HG03457 (cell line): ENCODE results near the gene FCAMR.

Experiments used
- ATAC-seq: cut with Tn5 transposase; IDR thresholded peaks from one replicate; pipeline ENCODE4 v1.9.1; 2021; ENCODE audit warnings: moderate number of reproducible peaks; ENCODE audit not compliant: unreplicated experiment

FCAMR gene

DNA sequence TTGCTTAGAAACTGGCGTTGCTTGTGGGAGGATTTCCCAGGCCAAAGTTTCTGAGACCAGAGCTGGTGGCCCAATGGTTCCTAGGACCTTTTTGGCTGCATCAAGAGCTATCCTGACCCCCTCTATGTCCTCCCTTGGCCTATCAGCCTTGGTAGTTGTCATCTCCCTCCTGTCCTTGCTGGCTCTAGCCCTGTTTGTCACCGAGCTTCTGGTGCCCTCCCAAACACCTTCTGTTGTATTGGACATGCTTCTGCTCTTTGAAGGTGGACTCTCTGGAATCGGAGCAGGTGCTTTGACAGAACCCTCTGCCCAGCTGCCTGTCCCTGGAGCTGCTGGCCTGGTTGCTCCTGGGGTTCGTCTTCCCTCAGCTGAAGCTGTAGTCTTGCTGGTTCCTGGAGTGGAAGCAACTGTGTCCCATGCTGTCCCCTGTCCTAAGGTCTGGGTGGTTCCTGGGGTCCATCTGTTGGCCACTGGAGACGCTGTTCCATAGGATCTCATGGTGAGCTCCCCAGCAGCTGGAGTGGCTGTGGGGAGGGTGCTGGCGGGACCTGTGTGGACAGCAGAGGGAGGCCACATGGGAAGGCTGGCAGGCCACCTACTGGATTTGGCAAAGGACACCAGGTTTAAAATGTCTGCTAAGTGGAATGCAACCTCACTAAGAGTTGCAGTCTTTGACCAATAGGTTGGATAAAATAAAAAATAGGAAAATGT is 9.4 kb downstream of the FCAMR start:
- ATAC-seq = no peak

DNA sequence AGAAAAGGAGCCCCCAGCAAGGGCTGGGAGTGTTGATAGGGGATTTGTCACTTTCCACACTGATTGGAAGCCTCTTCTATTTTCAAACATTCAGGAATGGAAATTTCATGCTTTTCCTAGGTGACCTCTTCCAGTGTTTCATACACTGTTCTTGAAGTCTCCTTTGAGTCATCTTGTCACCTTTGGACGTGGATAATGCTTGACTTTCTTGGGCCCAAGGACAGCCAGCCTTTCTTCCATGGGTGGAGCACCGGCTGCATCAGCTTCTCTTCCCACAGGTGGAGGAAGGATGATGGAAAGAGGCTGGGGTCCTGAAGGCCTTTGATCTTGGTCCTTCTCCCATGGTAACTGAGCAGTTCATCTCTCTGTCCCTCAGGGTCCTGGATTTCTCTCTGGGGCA is 12.1 kb downstream of the FCAMR start:
- no peak for ATAC-seq

DNA sequence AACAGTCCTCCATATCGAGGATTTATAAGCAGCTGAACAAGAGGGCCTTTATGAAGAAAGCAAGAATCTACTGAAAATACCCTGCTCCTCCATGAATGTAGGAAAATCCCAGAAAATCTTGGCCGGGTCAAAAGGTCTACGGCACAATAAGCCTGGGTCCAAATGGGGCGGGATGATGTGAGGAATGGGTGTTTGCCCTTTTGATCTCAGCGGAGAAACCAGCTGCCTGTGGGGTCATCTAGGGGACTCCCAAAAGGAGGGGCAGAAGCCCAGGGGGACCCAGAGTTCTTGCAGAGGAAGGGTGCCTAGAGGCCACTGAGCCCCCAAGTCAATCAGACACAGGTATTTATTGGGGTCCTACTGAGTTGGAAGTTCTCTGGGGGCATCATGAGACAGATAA is 12.6 kb downstream of the FCAMR start:
- ATAC-seq = no peak

DNA sequence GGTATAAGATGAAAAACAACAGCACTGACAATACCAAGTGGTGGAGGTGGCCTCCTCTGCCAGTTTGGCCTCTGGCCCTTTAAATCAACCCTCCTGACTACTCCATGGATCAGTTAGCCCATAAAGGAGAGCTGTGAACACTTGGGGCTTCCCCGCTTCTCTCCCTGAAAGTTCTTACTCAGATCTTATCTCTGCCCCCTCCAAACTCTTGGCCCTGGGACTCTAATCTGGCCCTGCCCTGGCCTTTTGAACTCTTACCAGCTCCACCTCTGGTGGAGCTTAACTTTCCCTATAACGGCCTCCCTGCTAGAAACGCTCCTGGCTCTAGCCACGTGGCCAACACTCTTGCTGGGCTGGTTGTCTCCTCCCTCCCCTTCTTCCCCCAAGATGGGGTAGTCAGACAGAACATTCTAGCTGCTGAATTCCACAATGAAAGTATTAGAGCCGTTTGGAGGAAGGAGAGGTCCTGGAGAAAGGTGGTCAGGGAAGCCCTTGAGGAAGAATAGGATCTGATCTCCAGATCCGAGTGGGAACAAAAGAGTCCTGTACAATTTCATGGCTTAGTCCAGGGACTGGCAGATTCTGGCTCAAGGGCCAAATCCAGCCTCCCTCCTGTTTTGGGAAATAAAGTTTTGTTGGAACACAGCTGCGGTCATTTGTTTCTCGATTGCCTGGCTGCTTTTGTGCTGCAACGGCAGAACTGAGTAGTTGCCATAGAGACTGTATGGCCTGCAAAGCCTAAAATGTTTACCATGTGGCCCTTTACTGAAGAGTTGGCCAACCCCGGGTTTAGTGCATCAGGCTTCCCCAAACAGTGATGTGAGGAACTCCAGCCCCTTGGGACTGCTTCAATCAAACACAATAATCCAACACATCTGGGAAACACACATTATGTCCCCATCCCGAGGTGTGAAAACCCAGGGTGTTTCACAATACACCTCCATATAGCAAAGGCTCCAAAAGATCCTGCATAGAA is 14.5 kb downstream of the FCAMR start:
- ATAC-seq = no peak

DNA sequence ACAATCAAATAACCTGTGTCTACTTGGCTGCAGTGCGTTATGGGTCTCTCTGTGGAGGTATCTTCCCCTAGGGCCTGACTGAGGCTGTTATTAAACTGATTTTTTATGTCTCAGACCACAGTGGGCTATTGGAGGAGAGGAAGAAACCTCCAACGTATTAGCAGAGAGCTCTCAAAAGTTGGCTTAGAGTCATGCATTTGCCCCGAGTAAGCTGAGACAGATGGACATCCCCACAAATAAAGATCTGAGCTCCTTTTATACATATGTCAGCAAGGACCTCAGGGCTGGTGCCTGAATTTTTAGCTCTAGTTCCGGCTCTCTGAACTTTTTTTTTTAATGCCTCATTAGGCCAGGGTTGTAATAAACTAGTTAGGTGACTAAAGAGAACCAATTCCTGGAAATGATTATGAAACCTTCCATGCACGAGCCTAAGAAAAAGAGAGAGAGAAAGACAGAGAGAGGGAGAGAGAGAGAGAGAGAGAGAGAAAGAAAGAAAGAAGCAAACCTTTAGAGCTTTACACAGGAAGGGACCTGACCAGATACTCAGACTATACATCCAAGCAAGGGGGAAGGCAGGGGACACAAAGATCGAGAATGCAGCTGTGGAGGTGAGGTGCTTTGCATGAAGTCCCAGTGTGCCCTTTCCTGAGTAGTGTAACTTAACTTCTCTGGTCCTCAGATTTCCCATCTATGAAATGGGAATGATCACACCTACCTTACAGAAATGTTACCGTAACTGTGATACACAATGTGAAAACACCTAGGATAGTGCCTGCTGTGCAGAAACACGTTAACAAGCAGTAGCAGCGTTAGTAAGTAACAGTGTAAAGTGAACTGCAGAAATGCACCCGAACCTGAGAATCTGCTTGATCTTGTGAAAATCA is 15.6 kb downstream of the FCAMR start:
- ATAC-seq = no peak

DNA sequence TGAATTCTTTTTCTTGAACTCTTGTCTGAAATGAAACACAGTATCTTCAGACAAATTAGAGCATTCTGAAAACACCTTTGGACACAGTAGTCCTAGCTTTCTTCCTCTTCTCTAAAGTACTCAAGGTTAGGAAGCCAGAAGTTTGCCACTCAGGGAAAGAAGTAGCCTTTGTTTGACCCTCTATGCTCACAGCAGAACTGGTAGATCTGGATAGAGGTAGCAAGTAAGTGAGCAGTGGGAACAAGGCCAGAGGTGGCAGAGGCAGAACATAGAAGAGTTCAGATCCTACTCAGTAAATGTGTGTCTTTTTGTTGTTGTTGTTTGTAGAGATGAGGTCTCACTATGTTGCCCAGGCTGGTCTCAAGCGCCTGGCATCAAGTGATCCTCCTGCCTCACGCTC is 16.6 kb downstream of the FCAMR start:
- no peak for ATAC-seq

DNA sequence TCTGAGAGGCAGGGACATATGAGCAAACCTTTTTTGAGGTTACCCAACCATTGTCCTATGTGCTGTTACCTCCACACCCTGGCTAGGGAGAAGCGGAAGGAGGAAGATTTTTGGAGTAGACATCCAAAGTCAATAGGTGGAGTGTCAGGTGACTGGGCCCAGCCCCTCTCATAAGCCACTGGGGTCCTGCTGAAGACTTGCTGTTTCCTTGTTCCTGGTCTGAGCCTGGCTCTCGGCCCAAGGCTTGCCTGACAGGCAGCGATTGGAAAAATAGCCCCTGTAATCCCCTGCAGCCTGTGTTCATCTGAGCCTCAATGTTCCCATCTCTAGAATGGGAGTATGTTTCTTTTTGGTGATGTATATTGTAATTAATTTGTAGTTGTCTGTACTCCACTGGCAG is 17.1 kb downstream of the FCAMR start:
- ATAC-seq = no peak

DNA sequence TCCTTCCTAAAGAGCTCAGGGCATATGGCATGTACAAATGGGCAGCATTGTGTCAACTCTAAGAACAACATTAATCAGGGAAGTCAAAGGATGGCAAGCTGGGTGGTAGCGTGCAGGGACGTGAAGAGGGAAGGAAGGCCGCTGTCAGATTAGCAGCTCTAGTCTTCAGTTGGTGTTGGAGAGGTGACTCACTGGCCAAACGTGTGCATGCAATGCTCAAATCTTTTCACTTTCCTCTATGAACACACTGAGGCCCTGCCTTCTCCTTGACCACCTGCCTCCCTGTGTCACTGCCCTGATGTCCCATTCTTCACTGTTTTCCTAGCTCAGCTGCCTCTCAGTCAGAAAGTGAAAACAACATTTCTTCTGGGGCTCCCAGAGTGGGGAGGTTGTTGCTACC is 18.1 kb downstream of the FCAMR start:
- ATAC-seq = no peak

DNA sequence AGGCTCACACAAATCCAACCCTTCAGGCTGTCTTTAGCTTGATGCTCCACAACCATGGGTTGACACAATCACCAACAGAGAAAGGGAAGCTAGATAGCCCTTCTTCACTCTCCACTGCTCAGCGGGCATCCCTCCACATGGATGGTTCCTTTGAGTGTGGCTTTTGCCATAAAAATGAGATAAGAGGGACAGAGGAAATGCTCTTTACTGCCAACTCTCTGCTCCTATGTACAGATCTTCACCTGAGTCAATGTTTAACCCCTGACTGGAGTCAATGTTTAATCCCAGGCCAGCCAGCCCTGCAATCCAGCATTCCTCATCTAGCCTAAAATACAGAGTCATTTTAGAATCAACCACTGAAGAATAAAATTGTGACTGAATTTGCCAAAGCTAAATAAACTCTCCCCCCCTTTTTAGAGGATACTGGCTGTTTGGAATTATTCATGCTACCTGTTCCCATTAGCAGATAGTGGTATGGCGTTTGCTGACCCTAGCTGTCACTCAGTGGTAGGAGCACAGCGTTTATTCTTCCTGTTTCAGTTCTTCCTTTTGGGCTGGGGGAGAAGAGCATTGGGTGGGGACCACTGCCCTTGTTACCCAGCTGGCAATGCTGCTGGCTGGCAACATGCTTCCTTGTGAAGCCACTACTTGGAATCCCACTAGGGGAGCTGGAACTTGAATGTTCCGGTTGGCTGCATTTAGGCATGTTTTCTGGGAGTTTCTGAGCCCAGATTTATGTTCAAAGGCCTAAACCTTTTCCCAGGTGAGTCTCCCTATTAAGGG is 18.8 kb downstream of the FCAMR start:
- no peak for ATAC-seq

DNA sequence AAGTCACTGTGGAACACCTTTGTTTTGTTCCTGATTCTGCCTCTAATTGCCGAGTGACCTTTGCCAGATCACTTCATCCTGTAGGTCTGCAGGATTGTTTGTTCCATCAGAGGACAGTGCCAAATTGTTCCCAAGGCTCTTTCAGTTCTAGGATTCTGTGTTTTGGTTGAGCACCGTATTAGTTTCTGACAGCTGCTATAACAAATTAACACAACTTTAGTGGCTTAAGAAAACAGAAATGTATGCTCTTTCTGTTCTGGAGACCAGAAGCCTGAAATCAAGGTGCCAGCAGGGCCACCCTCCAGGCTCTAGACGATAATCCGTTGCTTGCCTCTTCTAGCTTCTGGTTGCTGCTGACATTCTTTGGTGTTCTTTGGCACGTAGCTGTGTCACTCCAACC is 20.6 kb downstream of the FCAMR start:
- no peak for ATAC-seq

DNA sequence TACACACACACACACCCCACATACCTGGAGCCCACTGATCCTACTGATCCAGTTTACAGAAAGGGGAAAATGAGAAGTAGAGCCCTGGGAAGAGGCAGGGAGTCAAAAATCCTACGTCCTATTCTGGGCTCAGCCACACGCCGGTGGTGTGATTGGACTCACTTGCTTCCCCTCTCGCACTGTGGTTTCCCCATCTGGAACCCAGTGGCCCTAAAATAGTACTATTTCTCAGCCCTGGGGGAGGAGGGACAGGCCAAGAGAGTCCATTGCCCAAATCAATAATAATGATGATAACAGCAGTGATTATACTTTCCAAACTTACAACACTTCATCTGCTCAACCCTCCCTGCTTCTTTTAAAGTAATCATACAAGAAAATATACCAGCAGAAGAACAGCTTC is 21.1 kb downstream of the FCAMR start:
- no peak for ATAC-seq

DNA sequence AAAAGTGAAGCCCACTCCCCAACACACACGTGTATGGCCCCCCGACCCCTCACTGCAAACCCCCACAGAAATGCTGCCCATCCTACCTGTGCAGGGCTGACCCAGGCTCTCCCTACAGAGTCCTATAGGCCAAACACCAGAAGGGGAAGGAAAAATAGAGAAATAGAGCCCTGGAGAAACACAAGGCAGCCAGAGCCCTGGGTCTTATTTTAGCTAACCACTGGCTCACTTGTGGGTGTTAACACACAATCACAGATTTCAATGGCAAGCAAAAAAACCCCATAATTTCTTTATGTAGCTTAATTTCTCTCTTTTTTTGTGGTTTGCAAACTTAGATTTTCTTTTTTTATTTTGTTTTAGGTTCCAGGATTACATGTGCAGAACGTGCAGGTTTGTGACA is 23.0 kb downstream of the FCAMR start:
- no peak for ATAC-seq

DNA sequence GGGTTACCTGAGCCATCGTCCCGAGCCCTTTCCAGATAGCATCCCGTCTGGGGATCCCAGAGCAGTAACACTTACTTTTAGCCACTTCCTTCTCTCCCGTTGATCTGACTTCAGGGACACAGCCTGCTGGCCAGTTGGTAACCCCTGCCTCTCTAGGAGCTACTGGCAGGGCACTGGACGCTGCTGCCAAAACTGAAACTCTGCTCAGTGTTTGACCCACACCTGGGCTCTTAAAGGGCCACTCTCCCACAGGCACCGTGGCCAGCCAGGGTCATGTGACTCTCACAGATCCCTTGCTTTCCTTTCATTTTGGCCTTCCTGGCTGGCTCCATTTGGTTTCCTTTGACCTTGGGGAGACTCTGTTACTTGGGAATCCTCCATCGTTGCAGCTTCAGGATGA is 24.0 kb downstream of the FCAMR start, which contains the start of gene PIGR:
TSS of gene PIGR (minus strand) at position 206 of the 400 bp plus-strand sequence. CDS start 5,935 bp downstream, outside the sequence.
- no peak for ATAC-seq

DNA sequence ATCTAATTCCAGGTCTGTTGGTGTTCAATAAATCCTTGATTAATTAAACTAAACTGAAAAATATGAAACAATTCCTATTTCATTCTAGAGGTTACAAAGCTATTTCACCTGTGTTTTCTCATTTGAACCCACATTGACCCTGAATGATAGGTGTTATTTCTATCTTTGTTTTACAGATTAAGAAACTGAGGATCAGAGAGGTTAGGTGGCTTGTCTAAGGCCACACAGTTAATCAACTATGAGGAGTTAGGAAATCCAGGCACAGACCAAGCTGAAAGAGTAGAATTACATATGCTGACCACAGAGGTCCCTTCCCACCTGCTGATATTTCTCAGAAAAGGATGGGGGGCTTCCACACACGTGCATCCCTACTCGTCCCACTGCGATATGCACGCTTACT is 24.5 kb downstream of the FCAMR start:
- ATAC-seq = no peak

DNA sequence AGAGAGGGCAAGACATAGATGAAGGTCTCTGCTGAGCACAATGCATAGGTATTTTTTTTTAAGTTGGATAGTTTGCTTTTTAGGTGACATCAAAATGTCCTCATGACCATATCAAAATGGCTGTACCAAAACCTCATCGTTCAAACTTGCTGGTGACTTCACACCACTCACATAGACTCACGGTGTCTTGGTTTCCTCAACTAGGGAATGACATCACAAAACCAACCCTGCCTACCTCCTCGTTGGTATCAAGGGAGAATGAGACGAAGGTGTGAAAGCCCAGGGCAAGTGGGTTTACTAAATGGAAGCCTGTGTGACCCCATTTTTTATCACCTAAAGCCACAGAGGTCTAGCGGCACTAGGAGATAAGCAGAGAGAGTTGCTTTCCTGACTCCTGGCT is 25.6 kb downstream of the FCAMR start:
- ATAC-seq = no peak

DNA sequence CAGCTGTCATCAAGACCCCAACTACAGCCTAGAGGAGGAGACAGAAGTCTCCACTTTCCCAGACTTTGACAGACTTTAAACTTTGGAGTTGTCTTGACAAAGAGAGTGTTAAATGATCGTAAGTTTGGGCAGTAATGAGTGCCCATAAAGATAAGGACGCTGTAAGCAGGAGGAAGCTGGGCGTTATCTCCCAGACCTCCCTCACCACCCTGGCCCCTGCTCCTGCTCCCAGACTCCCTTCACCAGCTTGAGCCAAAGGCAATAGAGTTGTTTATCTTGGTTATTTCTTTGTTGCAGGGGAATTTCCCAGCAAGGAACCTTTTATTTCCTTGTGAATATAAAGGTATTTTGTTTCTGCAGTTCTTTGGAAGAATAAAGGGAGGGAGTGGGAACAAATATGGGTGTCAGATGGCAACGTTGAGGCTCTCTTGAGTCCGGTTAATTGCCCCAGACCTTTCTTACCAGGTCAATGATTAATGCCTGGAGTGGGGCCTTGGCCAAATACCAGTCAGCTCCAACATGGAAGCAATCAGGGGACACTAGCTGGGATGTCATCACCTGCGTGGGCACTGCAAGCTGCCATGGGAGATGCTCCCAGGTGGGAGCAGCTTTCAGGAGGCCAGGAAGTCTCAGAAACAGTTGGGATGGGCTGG is 28.4 kb downstream of the FCAMR start:
- no peak for ATAC-seq

DNA sequence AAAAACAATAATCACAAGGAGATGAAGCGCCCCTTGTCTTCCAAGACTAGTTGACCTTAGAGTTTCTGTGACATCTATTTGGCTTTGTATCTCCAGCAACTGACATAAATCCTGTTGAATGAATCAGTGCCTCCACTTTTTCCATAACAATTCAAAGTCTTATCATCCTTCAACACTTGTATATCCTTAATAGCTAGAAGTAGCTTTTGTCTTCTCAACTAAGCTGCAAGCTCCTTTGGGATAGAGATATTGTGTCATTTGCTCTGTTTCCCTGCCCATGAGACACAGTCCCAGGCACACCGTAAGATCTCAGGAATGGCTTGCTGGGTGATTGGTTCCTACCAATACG is 29.7 kb downstream of the FCAMR start:
- no peak for ATAC-seq

DNA sequence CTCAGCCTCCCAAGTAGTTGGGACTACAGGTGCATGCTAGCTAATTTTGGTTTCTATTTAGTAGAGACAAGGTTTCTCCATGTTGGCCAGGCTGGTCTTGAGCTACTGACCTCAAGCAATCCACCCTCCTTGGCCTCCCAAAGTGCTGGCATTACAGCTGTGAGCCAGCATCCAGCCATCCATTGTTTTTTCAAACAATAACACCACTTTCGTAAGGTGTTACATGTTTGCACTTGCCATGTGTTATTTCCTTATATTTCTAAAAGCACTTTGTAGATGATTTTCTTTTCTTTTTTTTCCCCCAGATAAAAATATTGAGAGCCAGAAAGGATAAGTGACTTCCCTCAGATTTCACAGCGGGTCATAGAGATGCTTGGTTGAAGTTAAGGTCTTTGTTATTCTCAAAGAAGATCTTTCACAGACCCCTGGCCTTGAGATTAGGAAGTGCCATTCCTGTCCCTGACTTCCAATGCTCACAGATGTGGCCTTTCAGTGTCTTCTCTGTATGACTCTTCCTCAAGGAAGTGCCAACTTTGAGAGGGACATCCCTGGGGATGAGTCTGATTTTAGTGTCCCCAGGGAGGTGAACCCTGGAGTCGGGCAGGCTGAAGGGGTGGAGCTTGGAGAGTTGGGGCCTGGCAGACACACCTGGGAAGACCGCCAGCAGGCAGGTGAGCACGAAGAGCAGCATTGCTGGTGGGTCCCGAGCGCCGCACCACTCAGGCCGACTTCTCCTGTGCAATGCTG is 30.2 kb downstream of the FCAMR start:
- ATAC-seq = no peak

DNA sequence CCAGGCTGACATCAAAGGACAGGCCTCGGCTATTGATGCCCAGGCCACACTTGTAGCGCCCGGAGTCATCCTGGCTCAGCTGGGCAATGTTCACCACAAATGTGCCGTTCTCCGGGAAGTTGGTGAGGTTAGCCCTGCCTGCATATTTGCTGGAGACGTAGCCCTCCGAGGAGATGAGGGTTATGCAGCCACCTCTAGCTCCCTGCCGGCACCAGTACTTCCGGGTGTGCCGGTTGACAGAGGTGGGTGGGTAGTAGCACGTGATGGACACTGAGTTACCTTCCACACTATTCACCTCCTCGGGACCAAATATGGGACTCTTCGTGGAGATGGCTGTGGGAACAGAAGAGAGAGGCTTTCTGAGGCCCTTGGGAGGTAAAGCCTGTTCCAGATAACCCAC is 31.1 kb downstream of the FCAMR start:
- ATAC-seq = no peak
